ENCODE data around the gene NGEF. TPM values are rescaled to one million over a fixed set of nuclear protein-coding genes. Genes with fewer than 3 reads are reported as not detected.
"Not testable (repeated sequence)": the region's sequence is repeated elsewhere in the genome, so short reads cannot be mapped to it uniquely, and the experiment has no call there.

NGEF gene
- polyA plus RNA-seq, 3 donors: 0.11 to 2.2 (median 0.58) TPM

DNA sequence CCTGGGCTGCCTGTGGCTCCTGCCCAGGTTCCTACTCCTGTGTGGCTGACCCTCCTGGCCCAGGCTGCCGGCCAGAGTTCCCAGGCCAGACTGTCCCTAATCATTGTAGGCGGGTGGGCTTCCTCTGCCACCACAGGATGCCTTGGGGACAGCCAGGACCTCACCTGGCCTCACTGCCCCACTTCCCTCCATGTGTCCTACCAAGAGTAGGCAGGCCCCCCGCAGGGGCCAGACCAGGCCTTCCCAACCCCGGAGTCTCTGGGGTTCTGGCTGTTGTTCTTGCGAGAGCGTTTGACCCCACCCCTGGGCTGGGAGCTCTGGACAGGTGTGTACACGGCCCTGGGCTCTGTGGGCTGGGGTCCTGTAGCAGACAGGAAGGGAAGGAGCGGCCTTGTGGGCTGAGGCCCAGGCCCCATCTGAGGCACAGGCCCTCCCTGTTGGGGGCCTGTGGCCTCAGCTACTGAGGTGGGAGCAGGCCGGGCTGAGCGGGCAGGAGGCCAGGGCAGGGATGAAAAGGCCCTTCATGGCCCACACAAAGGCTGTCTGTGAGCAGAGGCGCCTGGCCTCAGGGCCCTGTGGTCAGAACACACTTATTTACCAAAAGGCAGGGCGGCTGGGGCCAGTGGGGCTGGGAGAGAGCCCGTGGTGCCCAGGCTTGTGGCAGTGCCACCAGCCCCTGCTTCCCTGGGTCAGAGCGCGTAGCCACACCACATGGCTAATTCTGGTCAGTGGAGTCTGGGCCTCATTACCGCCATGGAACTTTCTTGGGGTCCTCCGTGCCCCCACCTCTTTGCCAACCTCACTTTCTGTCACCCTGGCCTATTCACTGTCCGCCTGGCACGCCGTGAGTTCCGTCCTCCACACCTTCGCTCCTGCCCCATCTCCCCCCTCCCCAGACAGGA lies 141.0 kb downstream of the NGEF start:
- no peak overlapping the region for H3K27ac ChIP-seq (ENCODE audit: low read depth, low read length)
- WGBS, 3 donors: 85 to 91% (median 85%) methylated on average over 22 of the region's 22 CpGs

DNA sequence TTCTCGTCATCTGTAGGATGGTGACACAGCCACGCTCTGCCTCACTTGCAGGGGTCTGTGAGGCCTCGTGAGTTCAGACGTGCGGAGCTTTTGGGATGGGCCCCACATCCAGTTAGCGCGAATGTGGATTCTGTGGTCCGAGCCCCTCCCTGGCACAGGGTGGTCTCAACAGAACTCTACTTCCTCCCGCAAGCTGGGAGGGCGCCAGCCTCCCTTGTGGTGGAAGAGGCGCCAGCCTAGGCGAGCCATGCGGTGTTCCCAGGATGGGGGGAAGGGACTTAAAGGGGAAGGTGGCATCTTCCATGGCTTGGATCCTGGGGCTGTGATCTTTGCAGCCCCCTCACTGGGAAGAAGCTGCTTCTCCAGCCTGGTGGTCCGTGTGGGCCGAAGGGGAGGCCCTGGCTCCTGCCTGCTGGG lies 141.6 kb downstream of the NGEF start:
- 62 to 89% (median 66%) methylated on average over 14 to 15 of the region's 15 CpGs for WGBS, 3 donors
- H3K27ac ChIP-seq (ENCODE audit: low read depth, low read length): no peak overlapping the region

DNA sequence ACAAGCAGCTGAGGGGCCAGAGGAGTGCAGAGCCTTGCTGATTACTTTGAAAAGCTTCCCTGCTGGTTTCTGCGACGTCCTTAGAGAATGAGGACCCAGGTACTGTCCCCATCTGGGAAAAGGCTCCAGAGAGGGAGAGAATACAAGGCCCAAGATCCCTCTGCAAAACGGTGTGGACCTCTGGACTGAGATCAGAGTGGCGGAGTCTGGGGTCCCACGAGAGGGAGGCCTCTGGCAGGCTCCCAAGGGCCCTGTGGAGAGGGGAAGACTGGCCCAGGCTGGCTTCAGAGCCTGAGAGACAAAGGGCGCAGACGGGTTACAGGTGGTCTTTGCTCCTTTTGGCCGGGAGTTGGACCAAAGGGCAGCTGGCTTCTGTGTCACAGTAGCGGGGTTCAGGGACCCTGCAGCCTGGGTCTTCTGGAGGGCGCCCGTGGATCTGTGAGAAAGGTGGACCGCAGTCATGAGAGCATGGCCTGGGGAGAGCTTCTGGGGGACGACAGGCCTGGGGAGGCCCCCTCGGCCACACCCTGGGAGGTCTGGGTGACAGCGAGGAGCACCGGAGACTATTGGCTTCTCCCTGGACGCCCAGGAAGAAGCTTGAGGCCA lies 142.2 kb downstream of the NGEF start:
- WGBS, 3 donors: 84 to 85% (median 85%) methylated on average over 17 of the region's 17 CpGs
- no peak overlapping the region for H3K27ac ChIP-seq (ENCODE audit: low read depth, low read length)

DNA sequence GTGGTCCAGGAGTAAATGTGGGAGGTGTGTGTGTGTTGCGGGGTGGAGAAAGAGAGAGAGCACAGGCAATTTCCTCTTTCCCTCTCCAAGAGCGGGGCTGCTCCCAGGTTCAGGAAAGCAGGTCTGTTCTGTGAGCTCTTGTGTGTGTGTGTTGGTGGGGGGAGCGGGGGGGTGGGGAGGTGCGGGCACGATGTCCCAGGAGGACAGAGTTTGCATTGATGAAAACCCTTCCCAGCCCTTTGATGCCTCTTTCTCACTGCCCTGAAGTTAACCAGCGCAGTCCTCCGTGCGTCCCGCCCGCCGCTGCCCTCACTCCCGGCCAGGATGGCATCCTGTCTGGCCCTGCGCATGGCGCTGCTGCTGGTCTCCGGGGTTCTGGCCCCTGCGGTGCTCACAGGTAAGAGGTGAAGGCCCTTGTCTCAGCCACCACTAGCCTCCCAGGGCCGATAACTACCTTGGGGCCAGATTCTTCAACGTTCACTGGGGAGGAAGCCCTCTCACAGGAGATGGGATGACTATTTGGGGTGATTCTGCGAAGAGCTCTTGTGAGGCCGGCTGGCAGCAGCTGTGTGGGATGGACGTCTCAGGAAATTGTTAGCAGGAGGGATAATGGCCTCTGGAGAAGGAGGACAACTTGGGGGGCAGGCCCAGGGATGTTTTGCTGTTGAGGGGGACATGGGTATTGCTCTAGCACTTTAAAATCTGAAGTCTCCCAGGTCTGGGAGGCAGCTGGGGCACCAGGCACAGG lies 142.9 kb downstream of the NGEF start, which contains the start of gene SNORC:
TSS of gene SNORC (plus strand) at position 247 of the 748 bp plus-strand sequence. CDS start at position 325, 78 bp downstream.
- no peak within 1 kb of the TSS for H3K27ac ChIP-seq (ENCODE audit: low read depth, low read length)

DNA sequence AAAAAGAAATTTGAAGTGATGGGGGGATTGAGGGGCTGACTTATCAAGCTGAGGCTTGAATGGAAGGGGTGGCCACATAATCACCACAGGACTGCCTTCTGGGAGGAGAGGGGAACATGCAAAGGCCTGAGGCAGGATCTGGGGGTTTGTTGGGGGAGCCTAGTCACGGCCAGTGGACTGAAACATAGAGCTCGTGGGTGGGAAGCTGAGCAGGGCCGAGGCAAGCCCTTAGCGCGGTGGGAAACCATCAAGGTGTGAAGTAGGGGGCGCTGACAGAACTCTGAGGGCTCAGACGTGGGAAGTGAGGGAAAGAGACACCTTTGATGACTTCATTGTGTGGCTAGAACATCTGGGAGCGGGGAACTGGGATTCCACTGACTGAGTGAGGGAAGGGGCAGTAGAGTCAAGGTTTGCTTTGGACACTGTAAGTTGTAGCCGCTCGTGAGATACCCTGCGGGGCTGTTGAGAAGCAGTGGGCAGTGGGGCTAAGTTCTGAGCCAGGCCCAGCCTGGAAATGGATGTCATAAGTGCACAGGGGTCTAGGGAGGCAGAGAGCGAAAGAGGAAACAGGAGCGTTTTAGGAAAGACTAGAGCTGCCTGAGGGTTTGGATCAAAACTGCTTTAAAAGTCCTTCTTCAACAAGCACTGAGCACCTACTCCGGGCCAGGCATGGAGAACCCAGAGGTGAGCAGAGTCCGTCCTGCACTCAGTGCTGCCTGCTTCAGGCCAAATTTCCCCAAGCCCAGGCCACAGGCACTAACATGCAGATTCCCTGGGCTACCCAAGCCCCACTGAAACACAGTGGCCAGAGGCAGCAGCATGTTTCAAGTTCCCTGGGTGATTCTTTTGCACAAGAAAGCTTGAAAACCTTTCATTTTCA lies 143.7 kb downstream of the NGEF start:
- H3K27ac ChIP-seq (ENCODE audit: low read depth, low read length): no peak overlapping the region
- WGBS, 3 donors: 70 to 74% (median 74%) methylated on average over 15 of the region's 15 CpGs

More for the DNA sequence above, 142.9 kb downstream of the NGEF start, which contains the start of gene SNORC:
- 86 to 87% (median 86%) methylated on average over 21 of the region's 21 CpGs for WGBS, 3 donors

DNA sequence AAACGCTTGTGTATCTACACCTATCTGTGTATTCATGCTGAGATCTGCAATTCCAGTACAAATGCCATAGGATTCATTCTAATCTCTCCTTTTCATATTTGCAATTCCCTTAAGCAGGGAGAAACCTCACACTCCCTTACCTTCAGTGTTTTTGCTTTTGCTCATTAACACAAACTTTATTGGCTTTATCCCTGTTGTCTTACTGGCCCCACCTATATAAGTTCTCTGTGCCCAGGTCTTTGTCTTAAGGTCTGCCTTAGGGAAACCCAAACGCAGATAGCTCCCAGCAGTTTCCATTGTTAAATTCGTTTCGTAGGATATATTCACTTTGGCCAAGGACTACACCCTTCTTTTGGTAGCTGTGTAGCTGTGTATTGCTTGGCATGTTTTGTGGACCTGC lies 147.0 kb downstream of the NGEF start:
- 75 to 89% (median 87%) methylated on average over 4 of the region's 4 CpGs for WGBS, 3 donors
- no peak overlapping the region for H3K27ac ChIP-seq (ENCODE audit: low read depth, low read length)

DNA sequence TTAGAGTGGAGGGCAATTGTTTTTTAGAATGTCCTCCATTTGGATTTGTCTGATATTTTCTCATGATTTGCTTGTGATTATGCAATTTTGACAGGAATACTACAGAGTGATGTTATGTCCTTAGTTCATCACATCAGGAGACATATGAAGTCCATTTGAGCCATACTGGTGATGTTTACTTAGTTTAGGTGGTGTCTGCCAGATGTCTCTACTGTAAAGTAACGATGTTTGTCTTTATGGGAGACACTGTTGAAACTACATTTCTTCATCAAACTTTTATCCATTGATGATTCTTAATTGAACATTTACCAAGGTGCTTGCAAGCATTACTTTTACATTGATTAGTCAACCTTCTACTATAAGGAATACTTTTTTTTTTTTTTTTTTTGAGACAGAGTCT lies 147.9 kb downstream of the NGEF start:
- 97 to 100% (median 100%) methylated on average over 1 of the region's 1 CpG for whole genome bisulfite sequencing, 3 donors
- H3K27ac ChIP-seq (ENCODE audit: low read depth, low read length): no peak overlapping the region

DNA sequence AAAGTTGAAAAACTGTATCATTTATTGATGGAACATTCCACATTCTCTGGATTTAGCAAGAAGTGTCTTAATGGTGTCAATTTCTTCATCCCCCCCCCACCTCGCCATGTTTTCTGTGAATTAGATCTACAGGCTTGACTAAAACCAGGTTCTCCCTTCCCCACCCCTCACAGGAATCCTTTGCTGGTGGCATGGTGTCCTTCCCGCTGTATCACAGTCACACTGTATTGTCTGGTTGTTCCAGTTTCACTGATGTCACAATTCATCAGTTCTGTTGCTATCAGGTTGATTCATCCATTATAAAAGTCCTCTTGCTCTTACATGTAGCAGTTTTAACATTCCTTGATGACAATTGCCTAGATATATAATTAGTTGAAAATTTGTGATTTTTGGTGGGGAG lies 149.1 kb downstream of the NGEF start:
- no peak overlapping the region for H3K27ac ChIP-seq (ENCODE audit: low read depth, low read length)
- WGBS, 3 donors: 93 to 99% (median 96%) methylated on average over 2 of the region's 2 CpGs

DNA sequence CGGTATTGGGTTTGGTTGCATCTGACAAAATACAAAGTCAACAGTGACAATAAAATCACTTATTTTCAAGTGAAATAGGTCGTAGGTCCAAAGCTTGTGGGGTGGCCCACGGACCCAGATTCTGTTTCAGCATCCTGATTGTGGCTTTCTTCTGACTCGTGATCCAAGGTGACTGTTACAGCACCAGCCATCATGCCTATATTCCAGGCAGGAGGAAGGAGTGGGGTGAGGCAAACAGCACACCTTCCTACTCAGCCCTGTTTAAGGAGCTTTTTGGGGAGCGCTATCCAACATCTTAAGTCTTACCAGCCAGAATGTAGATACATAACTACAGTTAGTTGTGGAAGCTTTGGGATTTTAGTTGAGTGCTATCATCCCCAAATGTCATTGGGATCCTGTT lies 151.7 kb downstream of the NGEF start:
- H3K27ac ChIP-seq (ENCODE audit: low read depth, low read length): no peak overlapping the region
- WGBS, 3 donors: 94 to 96% (median 96%) methylated on average over 5 of the region's 5 CpGs

DNA sequence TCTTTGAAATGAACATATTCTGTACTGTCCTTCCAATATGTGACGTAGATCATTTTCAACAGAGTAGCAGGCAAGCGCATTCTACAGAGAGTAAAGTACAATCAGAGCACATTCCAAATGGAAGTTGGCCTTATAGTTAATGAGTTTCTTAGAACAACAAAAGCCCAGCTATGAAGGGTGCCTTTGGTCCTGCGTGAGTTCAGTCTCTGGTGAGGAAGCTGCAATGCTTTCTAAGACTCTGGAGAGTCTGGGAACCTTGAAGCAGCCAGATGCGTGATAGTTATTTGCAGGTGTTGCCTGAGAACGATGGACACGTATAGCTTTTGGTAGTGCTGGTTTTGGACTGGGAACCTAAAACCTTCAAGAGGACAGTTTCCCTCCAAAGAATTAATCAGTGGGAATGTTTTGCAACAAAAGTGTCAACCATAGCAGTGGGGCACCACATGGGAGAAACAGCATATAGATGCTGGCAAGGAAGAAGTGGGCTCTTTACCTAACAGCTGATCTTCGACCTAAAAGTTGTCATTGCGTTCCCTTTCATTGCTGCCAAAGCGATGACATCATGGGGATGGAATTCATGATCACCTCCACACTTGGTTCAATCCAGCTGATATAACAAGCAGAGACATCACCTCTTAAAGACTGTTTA lies 152.3 kb downstream of the NGEF start:
- WGBS, 3 donors: 94 to 96% (median 94%) methylated on average over 9 of the region's 9 CpGs
- no peak overlapping the region for H3K27ac ChIP-seq (ENCODE audit: low read depth, low read length)

DNA sequence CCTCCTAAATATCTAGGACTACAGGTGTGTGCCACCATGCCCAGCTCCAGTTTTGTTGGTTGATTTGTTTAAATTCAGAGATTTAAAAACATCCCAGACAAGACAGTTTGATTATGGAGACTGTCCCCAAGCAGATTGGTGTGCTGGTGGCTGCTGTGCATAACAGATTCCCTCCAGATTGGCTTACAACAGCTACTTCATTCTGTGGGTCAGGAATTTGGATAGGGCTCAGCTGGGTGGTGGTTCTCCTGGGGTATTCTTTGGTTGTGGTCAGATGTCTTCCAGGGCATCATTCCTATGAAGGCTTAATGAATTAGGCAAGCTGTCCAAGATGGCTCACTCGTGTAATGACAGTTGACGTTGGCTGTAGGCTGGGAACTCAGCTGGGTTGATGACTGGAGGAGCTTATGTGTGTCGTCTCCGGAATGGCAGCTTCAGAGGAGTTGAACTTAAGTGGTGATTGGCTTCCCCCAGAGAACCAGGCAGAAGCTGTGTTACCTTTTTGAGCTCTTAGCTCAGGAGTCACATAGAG lies 153.6 kb downstream of the NGEF start:
- no peak overlapping the region for H3K27ac ChIP-seq (ENCODE audit: low read depth, low read length)
- 88 to 94% (median 94%) methylated on average over 4 of the region's 4 CpGs for WGBS, 3 donors

DNA sequence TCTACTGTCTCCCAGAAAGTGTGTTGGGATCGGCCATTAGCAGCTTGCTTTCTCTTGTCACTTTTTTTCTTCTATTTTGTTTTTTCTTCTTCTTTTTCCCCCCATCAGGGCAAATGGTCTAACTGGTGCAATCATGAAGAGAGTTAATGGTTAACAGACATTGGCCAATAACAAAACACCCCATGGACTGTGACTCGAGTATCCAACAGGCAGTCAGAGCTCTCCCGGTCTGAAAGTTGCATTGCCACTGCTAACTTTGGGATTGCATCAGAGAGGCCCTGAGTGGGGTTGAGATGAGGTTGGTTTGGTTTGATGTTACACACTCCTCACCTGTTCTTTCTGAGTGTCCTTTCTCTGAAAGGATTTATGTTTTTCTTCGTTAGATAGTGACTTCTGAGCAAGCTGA lies 155.9 kb downstream of the NGEF start:
- no peak overlapping the region for H3K27ac ChIP-seq (ENCODE audit: low read depth, low read length)
- WGBS, 3 donors: 54 to 79% (median 79%) methylated on average over 4 of the region's 4 CpGs

DNA sequence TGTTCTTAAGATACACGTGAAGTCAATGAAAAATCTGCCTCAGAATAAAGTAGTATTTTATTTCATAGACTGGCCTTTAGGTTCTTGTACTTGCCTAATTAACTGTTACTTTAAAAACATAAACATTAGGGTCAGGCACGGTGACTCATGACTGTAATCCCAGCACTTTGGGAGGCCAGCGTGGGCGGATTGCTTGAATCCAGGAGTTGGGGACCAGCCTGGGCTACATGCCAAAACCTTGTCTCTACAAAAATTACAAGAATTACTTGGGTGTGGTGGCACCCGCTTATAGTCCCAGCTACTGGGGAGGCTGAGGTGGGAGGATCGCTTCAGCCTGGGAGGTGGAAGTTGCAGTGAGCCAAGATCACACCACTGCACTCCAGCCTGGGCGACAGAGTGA lies 159.0 kb downstream of the NGEF start:
- 57 to 63% (median 58%) methylated on average over 7 of the region's 7 CpGs for WGBS, 3 donors

DNA sequence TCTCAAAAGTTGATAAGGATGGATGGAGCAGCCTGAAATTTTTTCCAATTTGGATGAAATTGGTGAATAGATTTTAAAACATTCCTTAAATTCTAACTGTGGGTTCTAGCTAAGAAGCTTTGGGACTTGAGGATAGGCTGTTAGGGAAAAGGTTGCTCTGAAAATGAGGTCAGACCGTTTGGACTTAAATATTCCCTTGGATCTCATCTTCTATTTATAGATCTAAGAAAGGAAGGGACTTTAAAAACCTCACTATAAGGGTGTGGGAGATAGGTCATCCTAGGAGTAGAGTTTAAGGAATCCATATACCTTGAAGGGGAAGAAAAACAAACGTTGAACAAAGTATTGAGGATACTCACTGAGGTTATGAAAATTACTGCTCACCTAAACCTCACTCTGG lies 160.4 kb downstream of the NGEF start:
- 48 to 57% (median 51%) methylated on average over 2 of the region's 2 CpGs for WGBS, 3 donors

More for the DNA sequence above, 159.0 kb downstream of the NGEF start:
- no peak overlapping the region for H3K27ac ChIP-seq (ENCODE audit: low read depth, low read length)

DNA sequence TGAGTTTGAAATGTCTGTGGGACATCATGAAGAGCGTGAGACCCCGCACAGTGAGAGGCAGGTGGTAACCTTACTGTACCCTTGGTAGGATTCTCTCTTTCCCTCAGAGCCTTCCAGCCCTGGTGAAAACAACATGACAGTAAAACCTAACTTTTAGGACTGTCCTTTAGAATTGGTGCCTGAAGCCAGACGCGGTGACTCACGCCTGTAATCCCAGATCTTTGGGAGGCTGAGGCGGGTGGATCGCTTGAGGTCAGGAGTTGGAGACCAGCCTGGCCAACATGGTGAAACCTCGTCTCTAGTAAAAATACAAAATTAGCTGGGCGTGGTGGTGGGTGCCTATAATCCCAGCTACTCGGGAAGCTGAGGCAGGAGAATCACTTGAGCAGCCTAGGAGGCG lies 161.0 kb downstream of the NGEF start:
- WGBS, 3 donors: 92 to 93% (median 92%) methylated on average over 11 of the region's 11 CpGs
- not testable (repeated sequence) for H3K27ac ChIP-seq (ENCODE audit: low read depth, low read length)

More for the DNA sequence above, 160.4 kb downstream of the NGEF start:
- H3K27ac ChIP-seq (ENCODE audit: low read depth, low read length): no peak overlapping the region

DNA sequence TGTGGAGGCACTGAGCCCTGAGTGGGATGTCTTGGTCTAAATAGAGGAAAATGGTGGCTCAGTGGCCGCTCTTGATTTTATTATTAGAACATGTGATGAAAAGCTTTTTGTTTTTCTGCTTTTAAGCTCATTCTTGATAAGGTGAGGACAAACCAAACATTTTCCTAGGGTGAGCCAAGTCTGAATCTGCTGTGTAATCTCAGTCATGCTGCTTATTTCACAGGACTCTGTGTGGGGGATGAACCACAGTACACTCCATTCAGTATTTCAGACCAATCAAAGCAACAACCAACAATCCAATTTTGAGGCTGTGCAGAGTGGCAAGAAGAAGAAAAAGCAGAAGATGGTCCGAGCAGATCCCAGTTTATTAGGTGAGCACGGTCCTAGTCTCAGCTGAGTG lies 163.0 kb downstream of the NGEF start:
- H3K27ac ChIP-seq (ENCODE audit: low read depth, low read length): no peak overlapping the region
- 81 to 95% (median 94%) methylated on average over 3 of the region's 3 CpGs for WGBS, 3 donors

DNA sequence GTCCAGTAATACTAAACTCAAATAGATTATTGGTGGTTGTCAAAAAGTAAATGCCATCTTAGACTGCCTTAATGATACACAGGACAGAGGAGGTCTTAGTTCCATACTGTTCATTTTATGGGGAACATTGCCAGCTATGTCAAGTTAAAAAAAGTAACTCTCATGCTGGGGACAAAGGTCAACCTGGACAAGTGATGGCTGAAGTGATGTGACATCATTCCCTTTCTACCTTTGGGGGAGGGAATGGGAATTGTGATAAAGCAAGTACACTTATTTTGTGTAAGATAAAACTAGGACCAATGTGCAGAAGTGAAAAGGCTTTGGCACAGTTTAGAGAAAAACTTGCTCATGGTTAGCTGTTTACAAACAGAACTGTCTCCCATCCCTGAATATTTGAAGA lies 167.0 kb downstream of the NGEF start:
- H3K27ac ChIP-seq (ENCODE audit: low read depth, low read length): no peak overlapping the region

Measured in adipose tissue (tissue), 3 donors.